ENCODE results near the gene SEMA6A. TPM values are rescaled to one million over a fixed set of nuclear protein-coding genes. Genes with fewer than 3 reads are reported as not detected.

Gene SEMA6A
- polyA plus RNA-seq, 1 of the 3 experiments (the other 2 are of a cell fraction): 0.18 TPM

- peaks cover 51% of the 10 kb centered on the region for H3K27me3 ChIP-seq (ENCODE audit: insufficient read depth)
- no peaks in the 10 kb centered on the region for H3K79me2 ChIP-seq (ENCODE audit: insufficient read depth)
- CTCF ChIA-PET: interaction anchor here (0.6 to 6.5 kb wide), 16 partner anchors 9 to 879 kb away, joined by 3 to 46 read pairs (median 4); no protein-coding TSS in a partner anchor
- peak overlapping the region in 1 of 2 experiments; percentile 73; a peak in 2 of 4 replicates for H3K27ac ChIP-seq (ENCODE audit: low read depth in 2 of 2, low read length in 1 of 2)
- 2% methylated on average over 31 of the region's 33 CpGs for WGBS (ENCODE audit: low lambda C conversion rate)
- H3K9me2 ChIP-seq: no peaks in the 10 kb centered on the region
- H3K9me3 ChIP-seq: no peaks in the 10 kb centered on the region
- peak overlapping the region; percentile 73 for H2AFZ ChIP-seq (ENCODE audit: low read depth)
- DNase-seq: no peak
- H3F3A ChIP-seq (replicated peaks; ENCODE audit: insufficient read depth): no peaks in the 10 kb centered on the region
- H3K4me3 ChIP-seq (ENCODE audit: low read depth in 2 of 2, low read length in 1 of 2): peak overlapping the region; percentile 56 to 76
- no peaks in the 10 kb centered on the region for H3K36me3 ChIP-seq (replicated peaks in 1 of 2; ENCODE audit: control insufficient read depth in 1 of 2, insufficient read depth in 2 of 2, low read length in 1 of 2)
- no peaks in the 10 kb centered on the region for H4K20me1 ChIP-seq (ENCODE audit: insufficient read depth)
- TF ChIP-seq MAX (IDR thresholded peaks at IDR 0.05; ENCODE audit: low read depth) (no peak), NFIC (IDR thresholded peaks at IDR 0.05; ENCODE audit: borderline replicate concordance) (no peak), USF2 (IDR thresholded peaks at IDR 0.05; ENCODE audit: borderline replicate concordance, low read depth, low read length) (no peak), EZH2phosphoT487 (IDR thresholded peaks at IDR 0.05; ENCODE audit: borderline replicate concordance, low read depth) (no peak), RXRA (IDR thresholded peaks at IDR 0.05; ENCODE audit: borderline replicate concordance, low read depth) (no peak), SIN3A (IDR thresholded peaks at IDR 0.05; ENCODE audit: borderline replicate concordance, low read depth, low read length) (no peak), MXI1 (IDR thresholded peaks at IDR 0.05; ENCODE audit: low read depth, low read length) (no peak; the same call in 1 of the 2 replicates), PBX3 (IDR thresholded peaks at IDR 0.05) (no peak), ZBTB33 (IDR thresholded peaks at IDR 0.05; ENCODE audit: borderline replicate concordance, low read depth) (no peak)
- peak overlapping the region; percentile 99 for H3K4me2 ChIP-seq
- peaks cover 0 to 22% of the 10 kb centered on the region in 2 experiments; a peak in 1 of 4 replicates for H3K4me1 ChIP-seq (ENCODE audit: control insufficient read depth in 1 of 2, insufficient read depth in 2 of 2, low read depth in 1 of 2, low read length in 1 of 2)
- H3K9ac ChIP-seq: no peak overlapping the region; the same call in 1 of the 2 replicates
- POLR2A ChIA-PET: interaction anchor here (0.7 kb wide), 1 partner anchor 439 kb away, joined by 4 read pairs; no protein-coding TSS in a partner anchor
Measured at GRCh38 chr5:116575326-116576052, 866 bp upstream of the SEMA6A start.
